Tibial artery (tissue), 4 donors: Measurements from ENCODE around the gene MYBPH.

Source experiments
- DNase-seq, 2 donors: peaks; one replicate each; pipeline ENCODE4 v3.0.0-alpha.2; 2019
- H3K27ac ChIP-seq, 2 donors: fragments of 200-600 bp; sonication (generic) in 1 of 2; 1 replicate in 1 of 2; 2 replicates in 1 of 2; pipeline ENCODE4 v1.5.1; 2018 to 2019; ENCODE audit warnings: mild to moderate bottlenecking in 1 of 2
- H3K27me3 ChIP-seq, 2 donors: fragments of 200-600 bp; sonication (generic) in 1 of 2; one replicate each; pipeline versions ENCODE4 v1.5.1 to v1.6.0; 2016 to 2019
- H3K36me3 ChIP-seq, 3 donors: fragments of 200-600 bp; sonication (generic) in 2 of 3; one replicate each; pipeline ENCODE4 v1.5.1; 2016 to 2019; ENCODE audit warnings: mild to moderate bottlenecking in 2 of 3
- H3K4me1 ChIP-seq, 4 donors: fragments of 200-600 bp; sonication (generic) in 2 of 4; 1 replicate in 3 of 4; 2 replicates in 1 of 4; pipeline ENCODE4 v1.5.1; 2016 to 2019
- H3K4me3 ChIP-seq, 2 donors: fragments of 200-600 bp; sonication (generic) in 1 of 2; 1 replicate in 1 of 2; 2 replicates in 1 of 2; pipeline ENCODE4 v1.5.1; 2018 to 2019; ENCODE audit warnings: mild to moderate bottlenecking in 2 of 2
- H3K9me3 ChIP-seq, 3 donors: fragments of 200-600 bp; sonication (generic) in 1 of 3; one replicate each; pipeline ENCODE4 v1.5.1; 2016 to 2019
- intact Hi-C: fragments of 100-400 bp; cut with DNase I; formaldehyde crosslinking; loops from one replicate; pipeline ENCODE4 v1.15.0; 2023; ENCODE audit warnings: low total_unique reads
- TF ChIP-seq, protein P1 (sequence below), 2 experiments: fragments of 200-600 bp in 1 of 2; fragments of 450-650 bp in 1 of 2; IDR thresholded peaks; one replicate each; pipeline ENCODE4 v1.5.1; 2017 to 2019; ENCODE audit warnings: antibody characterized with exemption in 2 of 2, mild to moderate bottlenecking in 1 of 2, moderate library complexity in 1 of 2

Gene MYBPH

DNA sequence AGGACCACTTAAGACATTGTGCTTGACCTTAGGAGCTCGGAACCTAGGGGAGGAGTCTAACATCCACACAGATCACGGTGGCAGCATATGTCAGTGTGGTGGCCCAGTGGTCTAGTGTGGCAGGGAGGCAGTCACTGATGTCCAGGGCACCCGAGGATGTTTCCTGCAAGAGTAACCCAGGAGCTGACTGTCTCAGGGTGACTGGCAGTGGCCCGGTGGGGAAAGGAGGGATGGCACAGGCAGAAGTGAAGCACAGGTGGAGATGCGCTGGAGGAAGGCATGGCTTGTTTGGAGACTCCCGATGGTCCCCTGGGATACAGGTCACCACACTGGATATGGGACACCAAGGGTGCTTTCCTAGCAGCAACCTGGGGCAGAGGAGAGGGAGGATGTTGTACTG, 37.5 kb upstream of the MYBPH start:
- Histone ChIP-seq H3K4me1 (no peaks in the 10 kb centered on the region), H3K4me3 (no peak overlapping the region), H3K27me3 (peaks cover 0 to 25% of the 10 kb centered on the region in 2 donors), H3K27ac (no peak overlapping the region), H3K9me3 (no peaks in the 10 kb centered on the region), H3K36me3 (no peaks in the 10 kb centered on the region)
- TF ChIP-seq, protein P1, sequence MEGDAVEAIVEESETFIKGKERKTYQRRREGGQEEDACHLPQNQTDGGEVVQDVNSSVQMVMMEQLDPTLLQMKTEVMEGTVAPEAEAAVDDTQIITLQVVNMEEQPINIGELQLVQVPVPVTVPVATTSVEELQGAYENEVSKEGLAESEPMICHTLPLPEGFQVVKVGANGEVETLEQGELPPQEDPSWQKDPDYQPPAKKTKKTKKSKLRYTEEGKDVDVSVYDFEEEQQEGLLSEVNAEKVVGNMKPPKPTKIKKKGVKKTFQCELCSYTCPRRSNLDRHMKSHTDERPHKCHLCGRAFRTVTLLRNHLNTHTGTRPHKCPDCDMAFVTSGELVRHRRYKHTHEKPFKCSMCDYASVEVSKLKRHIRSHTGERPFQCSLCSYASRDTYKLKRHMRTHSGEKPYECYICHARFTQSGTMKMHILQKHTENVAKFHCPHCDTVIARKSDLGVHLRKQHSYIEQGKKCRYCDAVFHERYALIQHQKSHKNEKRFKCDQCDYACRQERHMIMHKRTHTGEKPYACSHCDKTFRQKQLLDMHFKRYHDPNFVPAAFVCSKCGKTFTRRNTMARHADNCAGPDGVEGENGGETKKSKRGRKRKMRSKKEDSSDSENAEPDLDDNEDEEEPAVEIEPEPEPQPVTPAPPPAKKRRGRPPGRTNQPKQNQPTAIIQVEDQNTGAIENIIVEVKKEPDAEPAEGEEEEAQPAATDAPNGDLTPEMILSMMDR (IDR thresholded peaks at IDR 0.05), result no peak
- intact Hi-C loops, result no loop called here
- DNase-seq, result no peak

DNA sequence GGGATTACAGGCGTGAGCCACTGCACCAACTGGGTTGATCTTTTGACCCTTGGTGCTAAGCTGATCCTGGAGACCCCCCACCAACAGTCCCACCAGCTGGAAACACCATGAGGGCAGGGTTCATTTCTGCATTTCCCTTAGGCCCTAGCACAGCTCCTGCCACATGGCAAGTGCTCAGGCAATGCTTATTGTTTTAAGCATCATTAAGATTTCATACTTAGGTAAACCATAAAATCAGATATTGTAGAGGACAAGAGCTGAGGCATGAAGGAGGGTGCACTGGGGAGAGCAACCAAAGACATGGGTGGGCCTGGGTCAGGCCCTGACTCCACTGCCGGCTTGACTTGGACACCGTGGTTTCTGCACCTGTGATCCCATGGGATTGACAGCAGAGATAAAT, 36.2 kb upstream of the MYBPH start:
- TF ChIP-seq, protein P1 (IDR thresholded peaks at IDR 0.05), result no peak
- H3K27ac ChIP-seq, result no peak overlapping the region
- no peak for DNase-seq
- intact Hi-C loops, result no loop called here
- no peaks in the 10 kb centered on the region for H3K36me3 ChIP-seq
- no peaks in the 10 kb centered on the region for H3K9me3 ChIP-seq
- no peak overlapping the region for H3K4me3 ChIP-seq
- H3K27me3 ChIP-seq, result peaks cover 0 to 15% of the 10 kb centered on the region in 2 donors
- no peaks in the 10 kb centered on the region for H3K4me1 ChIP-seq

DNA sequence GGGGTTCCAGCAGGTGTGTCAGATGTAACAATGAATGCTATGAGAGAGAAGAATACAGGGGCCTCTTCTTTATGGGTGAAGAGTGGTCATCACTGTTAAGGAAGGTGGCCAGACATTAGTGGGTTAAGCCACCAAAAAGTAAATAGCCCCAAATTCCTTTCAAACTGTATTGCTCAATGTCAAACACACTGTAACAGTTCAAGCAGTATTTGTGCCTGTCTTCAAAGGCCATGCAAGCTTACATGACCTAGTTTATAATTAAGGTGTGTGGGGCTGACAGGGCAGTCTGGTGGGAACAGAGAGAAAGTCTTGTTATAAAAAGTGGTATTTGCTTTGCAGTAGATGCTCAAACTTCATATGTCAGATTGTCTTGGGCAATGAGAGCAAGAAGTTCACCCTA, 35.4 kb upstream of the MYBPH start:
- TF ChIP-seq, protein P1 (IDR thresholded peaks at IDR 0.05), result no peak
- H3K36me3 ChIP-seq, result no peaks in the 10 kb centered on the region
- peaks cover 0 to 2% (median 0%) of the 10 kb centered on the region in 4 donors for H3K4me1 ChIP-seq
- peaks cover 0 to 10% of the 10 kb centered on the region in 2 donors for H3K27me3 ChIP-seq
- intact Hi-C loops, result no loop called here
- no peak overlapping the region for H3K27ac ChIP-seq
- DNase-seq, result no peak
- no peaks in the 10 kb centered on the region for H3K9me3 ChIP-seq
- H3K4me3 ChIP-seq, result no peak overlapping the region

DNA sequence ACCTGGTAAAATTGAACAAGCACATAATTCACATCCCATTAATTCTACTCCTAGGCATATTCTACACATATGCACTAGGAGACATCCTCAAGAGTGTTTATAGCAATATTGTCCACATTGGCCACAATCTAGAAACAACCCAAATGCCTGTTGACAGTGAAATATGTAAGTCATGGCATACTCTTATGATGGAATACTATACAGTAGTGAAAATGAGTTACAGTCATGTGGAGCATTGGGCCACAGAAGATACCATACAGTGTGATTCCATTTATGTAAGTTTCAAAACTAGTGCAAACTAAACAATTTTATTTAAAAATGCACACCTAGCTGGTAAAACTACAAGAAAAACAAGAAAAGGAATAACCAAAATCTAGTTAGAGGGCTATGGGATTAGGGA, 34.7 kb upstream of the MYBPH start:
- Histone ChIP-seq H3K27ac (no peak overlapping the region), H3K4me1 (peaks cover 0 to 3% (median 0%) of the 10 kb centered on the region in 4 donors), H3K27me3 (peaks cover 0 to 10% of the 10 kb centered on the region in 2 donors), H3K36me3 (no peaks in the 10 kb centered on the region), H3K9me3 (no peaks in the 10 kb centered on the region), H3K4me3 (no peak overlapping the region)
- intact Hi-C loops, result no loop called here
- DNase-seq, result no peak
- TF ChIP-seq, protein P1 (IDR thresholded peaks at IDR 0.05), result no peak

DNA sequence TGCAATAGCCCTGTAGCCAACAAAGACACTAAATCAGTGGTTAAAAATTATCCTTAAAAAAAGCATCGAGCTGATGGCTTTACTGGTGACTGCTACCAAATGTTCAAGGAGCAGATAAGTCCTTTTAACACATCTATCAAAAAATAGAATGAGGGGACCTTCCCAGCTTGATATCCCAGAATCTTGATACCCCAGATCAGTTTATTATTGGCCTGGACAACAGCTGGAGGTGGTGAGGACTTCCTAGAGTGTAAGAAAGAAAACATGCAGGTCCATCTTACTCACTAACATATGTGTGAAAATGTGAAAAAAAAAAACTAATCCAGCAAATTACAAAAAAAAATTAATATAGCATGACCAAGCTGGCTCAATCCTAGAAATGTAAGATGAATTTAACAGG, 32.6 kb upstream of the MYBPH start:
- Histone ChIP-seq H3K4me3 (no peak overlapping the region), H3K27me3 (peaks cover 0 to 7% of the 10 kb centered on the region in 2 donors), H3K27ac (no peak overlapping the region), H3K9me3 (no peaks in the 10 kb centered on the region), H3K36me3 (no peaks in the 10 kb centered on the region), H3K4me1 (peaks cover 0 to 3% (median 0%) of the 10 kb centered on the region in 4 donors)
- TF ChIP-seq, protein P1 (IDR thresholded peaks at IDR 0.05), result no peak
- intact Hi-C loops, result no loop called here
- DNase-seq, result no peak

DNA sequence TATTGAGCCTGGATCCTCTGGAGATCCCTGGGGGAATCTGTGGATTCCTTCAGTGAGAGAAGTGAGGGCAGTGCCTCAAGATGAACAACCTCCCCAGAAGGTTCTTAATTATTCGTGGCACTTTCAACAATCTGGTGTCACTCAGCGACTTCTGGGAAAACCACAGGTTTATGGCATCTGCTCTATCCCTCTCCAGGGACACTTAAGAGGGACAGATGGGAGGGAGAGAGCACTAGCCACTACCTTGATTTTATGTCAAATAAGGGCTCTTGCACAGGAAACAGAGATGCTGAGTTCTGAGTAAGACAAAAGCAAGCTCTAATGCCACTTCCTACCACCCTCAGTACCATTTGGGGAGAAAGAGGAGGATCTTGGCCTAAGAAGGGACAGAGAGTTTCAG, 32.1 kb upstream of the MYBPH start:
- H3K4me1 ChIP-seq, result peaks cover 0 to 3% (median under 1%) of the 10 kb centered on the region in 4 donors
- peaks cover 0 to 7% of the 10 kb centered on the region in 2 donors for H3K27me3 ChIP-seq
- H3K36me3 ChIP-seq, result no peaks in the 10 kb centered on the region
- intact Hi-C loops, result no loop called here
- no peak overlapping the region for H3K27ac ChIP-seq
- DNase-seq, result peak in 1 of 2 donors; percentile 17
- TF ChIP-seq, protein P1 (IDR thresholded peaks at IDR 0.05), result no peak
- no peak overlapping the region for H3K4me3 ChIP-seq
- no peaks in the 10 kb centered on the region for H3K9me3 ChIP-seq
